Nephron (organoid): Measurements from ENCODE around the gene SLC29A4.
A peak's percentile ranks its signal among the peaks of the same experiment; 100 is the strongest.

Source experiments
- H3K27ac Mint-ChIP-seq, 3 experiments: 2 replicates each; pipeline ENCODE4 v1.8.0; 2020; ENCODE audit warnings: mixed read lengths in 3 of 3, mild to moderate bottlenecking in 2 of 3, moderate library complexity in 1 of 3
- H3K27me3 Mint-ChIP-seq: 2 replicates; pipeline ENCODE4 v1.8.0; 2021; ENCODE audit warnings: low read depth, mild to moderate bottlenecking, moderate library complexity, mixed read lengths
- H3K36me3 Mint-ChIP-seq: 2 replicates; pipeline ENCODE4 v1.8.0; 2020; ENCODE audit warnings: low read depth, mixed read lengths
- H3K4me1 Mint-ChIP-seq: 2 replicates; pipeline ENCODE4 v1.8.0; 2020; ENCODE audit warnings: mixed read lengths
- H3K4me3 Mint-ChIP-seq, 3 experiments: 2 replicates each; pipeline ENCODE4 v1.8.0; 2020; ENCODE audit warnings: mild to moderate bottlenecking in 3 of 3, mixed read lengths in 3 of 3, moderate library complexity in 2 of 3
- H3K9me3 Mint-ChIP-seq: 2 replicates; pipeline ENCODE4 v1.8.0; 2020; ENCODE audit warnings: mixed read lengths
- CTCF ChIP-seq, 3 experiments: fragments of 200-600 bp; sonication (generic); IDR thresholded peaks; one replicate each; pipeline ENCODE4 v1.5.0; 2021; ENCODE audit warnings: antibody characterized with exemption in 3 of 3; ENCODE audit not compliant: unreplicated experiment in 3 of 3

Gene SLC29A4

GRCh38 chr7:5294169-5294987 lies 11.6 kb downstream of the SLC29A4 start:
- no peak overlapping the region for H3K4me3 Mint-ChIP-seq
- H3K9me3 Mint-ChIP-seq, result peaks cover 5% of the 10 kb centered on the region
- peaks cover 4% of the 10 kb centered on the region for H3K27me3 Mint-ChIP-seq
- no peak for TF ChIP-seq CTCF (IDR thresholded peaks at IDR 0.05; ENCODE audit: unreplicated experiment in 3 of 3)
- H3K36me3 Mint-ChIP-seq, result peaks cover 49% of the 10 kb centered on the region
- no peaks in the 10 kb centered on the region for H3K4me1 Mint-ChIP-seq
- H3K27ac Mint-ChIP-seq, result no peak overlapping the region

GRCh38 chr7:5295039-5296014 lies 12.6 kb downstream of the SLC29A4 start:
- H3K9me3 Mint-ChIP-seq, result peaks cover 5% of the 10 kb centered on the region
- no peak for TF ChIP-seq CTCF (IDR thresholded peaks at IDR 0.05; ENCODE audit: unreplicated experiment in 3 of 3)
- H3K4me1 Mint-ChIP-seq, result no peaks in the 10 kb centered on the region
- no peak overlapping the region for H3K27ac Mint-ChIP-seq
- peaks cover 49% of the 10 kb centered on the region for H3K36me3 Mint-ChIP-seq
- no peak overlapping the region for H3K4me3 Mint-ChIP-seq
- H3K27me3 Mint-ChIP-seq, result peaks cover 4% of the 10 kb centered on the region

- peaks cover 4% of the 10 kb centered on the region for H3K27me3 Mint-ChIP-seq
Observed at GRCh38 chr7:5296015-5296610, 13.4 kb downstream of the SLC29A4 start.

GRCh38 chr7:5296611-5297226 lies 14.0 kb downstream of the SLC29A4 start:
- Mint-ChIP-seq H3K27me3 (peaks cover 4% of the 10 kb centered on the region), H3K9me3 (peaks cover 5% of the 10 kb centered on the region), H3K36me3 (peaks cover 54% of the 10 kb centered on the region), H3K4me3 (peak overlapping the region in 1 of 3 experiments; percentile 55), H3K4me1 (no peaks in the 10 kb centered on the region), H3K27ac (no peak overlapping the region)
- no peak for TF ChIP-seq CTCF (IDR thresholded peaks at IDR 0.05; ENCODE audit: unreplicated experiment in 3 of 3)

More at GRCh38 chr7:5296015-5296610, 13.4 kb downstream of the SLC29A4 start:
- no peak overlapping the region for H3K4me3 Mint-ChIP-seq
- H3K4me1 Mint-ChIP-seq, result no peaks in the 10 kb centered on the region
- no peak overlapping the region for H3K27ac Mint-ChIP-seq
- no peak for TF ChIP-seq CTCF (IDR thresholded peaks at IDR 0.05; ENCODE audit: unreplicated experiment in 3 of 3)
- H3K9me3 Mint-ChIP-seq, result peaks cover 5% of the 10 kb centered on the region
- peaks cover 52% of the 10 kb centered on the region for H3K36me3 Mint-ChIP-seq

- H3K9me3 Mint-ChIP-seq, result no peaks in the 10 kb centered on the region
- H3K4me1 Mint-ChIP-seq, result no peaks in the 10 kb centered on the region
- H3K27me3 Mint-ChIP-seq, result peaks cover 2% of the 10 kb centered on the region
Observed at GRCh38 chr7:5300366-5300765, 17.6 kb downstream of the SLC29A4 start.

More at GRCh38 chr7:5300366-5300765, 17.6 kb downstream of the SLC29A4 start:
- Mint-ChIP-seq H3K4me3 (no peak overlapping the region), H3K27ac (no peak overlapping the region), H3K36me3 (peaks cover 36% of the 10 kb centered on the region)
- TF ChIP-seq CTCF (IDR thresholded peaks at IDR 0.05; ENCODE audit: unreplicated experiment in 3 of 3), result no peak
